HG03558 (cell line): ENCODE results near the gene SGSM1.

Source experiments
- ATAC-seq: cut with Tn5 transposase; IDR thresholded peaks from one replicate; pipeline ENCODE4 v1.9.1; 2021; ENCODE audit warnings: moderate number of reproducible peaks; ENCODE audit not compliant: unreplicated experiment; ENCODE audit errors: extremely low read depth

SGSM1 gene, protein sequence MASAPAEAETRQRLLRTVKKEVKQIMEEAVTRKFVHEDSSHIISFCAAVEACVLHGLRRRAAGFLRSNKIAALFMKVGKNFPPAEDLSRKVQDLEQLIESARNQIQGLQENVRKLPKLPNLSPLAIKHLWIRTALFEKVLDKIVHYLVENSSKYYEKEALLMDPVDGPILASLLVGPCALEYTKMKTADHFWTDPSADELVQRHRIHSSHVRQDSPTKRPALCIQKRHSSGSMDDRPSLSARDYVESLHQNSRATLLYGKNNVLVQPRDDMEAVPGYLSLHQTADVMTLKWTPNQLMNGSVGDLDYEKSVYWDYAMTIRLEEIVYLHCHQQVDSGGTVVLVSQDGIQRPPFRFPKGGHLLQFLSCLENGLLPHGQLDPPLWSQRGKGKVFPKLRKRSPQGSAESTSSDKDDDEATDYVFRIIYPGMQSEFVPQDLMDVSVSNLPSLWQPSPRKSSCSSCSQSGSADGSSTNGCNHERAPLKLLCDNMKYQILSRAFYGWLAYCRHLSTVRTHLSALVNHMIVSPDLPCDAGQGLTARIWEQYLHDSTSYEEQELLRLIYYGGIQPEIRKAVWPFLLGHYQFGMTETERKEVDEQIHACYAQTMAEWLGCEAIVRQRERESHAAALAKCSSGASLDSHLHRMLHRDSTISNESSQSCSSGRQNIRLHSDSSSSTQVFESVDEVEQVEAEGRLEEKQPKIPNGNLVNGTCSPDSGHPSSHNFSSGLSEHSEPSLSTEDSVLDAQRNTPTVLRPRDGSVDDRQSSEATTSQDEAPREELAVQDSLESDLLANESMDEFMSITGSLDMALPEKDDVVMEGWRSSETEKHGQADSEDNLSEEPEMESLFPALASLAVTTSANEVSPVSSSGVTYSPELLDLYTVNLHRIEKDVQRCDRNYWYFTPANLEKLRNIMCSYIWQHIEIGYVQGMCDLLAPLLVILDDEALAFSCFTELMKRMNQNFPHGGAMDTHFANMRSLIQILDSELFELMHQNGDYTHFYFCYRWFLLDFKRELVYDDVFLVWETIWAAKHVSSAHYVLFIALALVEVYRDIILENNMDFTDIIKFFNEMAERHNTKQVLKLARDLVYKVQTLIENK

DNA sequence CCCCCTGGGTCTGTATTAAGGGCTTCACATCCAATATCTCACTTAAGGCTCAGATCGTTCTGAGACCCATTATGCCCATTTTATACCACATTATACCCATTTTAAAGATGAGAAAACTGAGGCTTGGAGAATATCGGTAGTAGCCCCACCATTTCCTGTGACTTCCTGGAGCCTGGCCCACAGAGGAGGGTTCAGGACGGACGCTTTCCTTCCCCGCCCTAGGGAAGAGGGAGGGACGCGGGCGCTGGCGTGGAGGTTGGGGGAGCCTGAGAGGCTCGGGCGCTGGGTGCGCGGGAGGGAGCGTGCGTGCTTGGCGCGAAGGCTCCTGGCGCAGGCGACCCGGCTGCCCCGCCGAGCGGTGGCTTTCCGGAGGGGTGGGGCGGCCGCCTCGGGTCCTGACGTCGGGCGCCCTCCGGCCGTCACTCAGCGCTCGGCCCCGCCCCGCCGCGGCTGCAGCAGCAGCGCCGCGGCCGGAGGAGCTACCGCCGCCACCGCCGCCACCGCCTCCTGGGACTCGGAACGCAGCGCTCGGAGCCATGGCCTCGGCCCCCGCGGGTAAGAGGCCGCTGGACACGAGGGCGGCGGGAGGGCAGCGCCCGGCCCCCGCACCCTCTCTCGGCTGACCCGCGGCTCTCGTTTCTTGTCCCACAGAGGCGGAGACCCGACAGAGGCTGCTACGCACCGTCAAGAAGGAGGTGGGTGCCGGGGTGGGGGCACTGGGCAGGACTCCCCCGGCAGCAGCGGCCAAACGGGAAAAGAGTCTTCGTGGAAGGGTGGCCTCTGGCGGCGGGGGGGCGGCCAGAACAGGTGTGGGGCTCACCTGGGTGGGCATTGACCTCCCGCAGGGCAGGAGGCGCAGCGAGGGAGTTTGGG lies at the start of gene SGSM1:
Gene SGSM1, plus strand, starts transcription at position 422 of the 873 bp plus-strand sequence. Its CDS starts 115 bp downstream, at position 537.
- ATAC-seq, result no peak

DNA sequence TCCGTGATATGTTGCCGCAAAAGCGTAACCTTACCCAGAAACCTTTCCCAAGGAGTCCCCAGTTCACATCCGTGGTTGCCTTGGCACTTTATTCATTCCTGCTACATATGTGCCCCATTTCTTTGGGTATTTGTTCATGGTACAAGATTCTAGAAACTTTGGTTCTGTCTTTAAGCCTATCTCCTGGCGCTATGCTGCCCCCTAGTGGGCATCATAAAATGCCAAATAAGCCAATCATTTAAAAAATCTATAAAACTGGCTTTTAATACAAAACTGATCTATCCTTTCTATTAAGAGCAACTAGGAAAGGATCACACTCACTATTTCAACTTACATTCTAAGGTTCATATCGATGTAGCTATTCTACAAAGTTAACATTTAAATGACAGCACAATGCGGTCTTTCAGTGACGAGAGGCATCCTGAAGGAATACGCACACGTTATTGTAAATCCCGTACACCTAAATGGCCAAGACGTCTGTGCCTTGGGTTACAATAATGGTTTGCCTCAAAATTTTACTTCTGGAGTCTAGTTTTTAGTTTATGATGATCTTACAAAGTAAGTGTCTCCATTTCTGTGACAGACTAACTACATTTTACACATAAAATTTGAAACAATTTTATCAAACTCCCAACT lies 47.7 kb upstream of the SGSM1 start:
- ATAC-seq, result no peak

DNA sequence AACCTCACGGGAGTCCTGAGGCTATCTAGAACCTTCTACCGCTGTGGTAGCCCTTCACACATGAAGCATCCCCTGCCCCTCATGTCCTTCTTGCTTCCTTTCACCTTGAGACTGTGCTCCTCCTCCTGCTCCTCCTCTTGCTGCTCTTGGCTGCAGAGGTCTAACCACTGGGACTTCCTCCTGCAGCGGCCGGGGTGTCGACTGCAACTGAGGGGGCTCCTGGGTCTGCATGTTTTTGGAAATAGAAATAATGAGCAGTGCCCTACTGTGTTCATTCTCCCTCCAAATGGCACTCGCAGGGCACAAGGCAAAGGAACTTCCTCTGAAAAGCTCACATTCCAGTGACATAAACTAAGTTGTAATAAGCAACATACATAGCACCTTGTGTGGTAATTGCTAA lies 46.2 kb upstream of the SGSM1 start:
- ATAC-seq, result no peak

GRCh38 chr22:24760708-24761306 lies 45.2 kb upstream of the SGSM1 start:
- no peak for ATAC-seq

- no peak for ATAC-seq
Observed at GRCh38 chr22:24761888-24762675, 43.9 kb upstream of the SGSM1 start.

GRCh38 chr22:24763872-24764485 lies 42.0 kb upstream of the SGSM1 start:
- ATAC-seq, result no peak

DNA sequence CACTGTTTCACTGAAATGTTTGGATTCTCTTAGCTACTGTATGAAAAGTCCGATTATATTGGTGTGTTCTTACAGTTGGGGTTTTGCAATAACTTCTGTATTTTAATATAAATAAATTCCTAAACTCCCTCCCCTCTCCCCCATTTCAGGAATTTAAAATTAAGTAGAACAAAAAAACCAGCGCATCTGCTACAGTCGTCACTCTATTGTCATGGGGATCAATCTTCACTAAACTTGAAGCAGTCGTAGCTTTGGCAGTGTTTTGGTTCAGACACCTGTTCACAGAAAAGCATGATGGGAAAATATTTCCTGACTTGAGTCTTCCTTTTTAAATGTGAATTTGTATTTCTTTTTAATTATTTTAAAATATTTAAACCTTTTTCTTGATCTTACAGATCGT lies 40.8 kb upstream of the SGSM1 start:
- no peak for ATAC-seq

GRCh38 chr22:24768537-24769374 lies 37.3 kb upstream of the SGSM1 start:
- no peak for ATAC-seq

DNA sequence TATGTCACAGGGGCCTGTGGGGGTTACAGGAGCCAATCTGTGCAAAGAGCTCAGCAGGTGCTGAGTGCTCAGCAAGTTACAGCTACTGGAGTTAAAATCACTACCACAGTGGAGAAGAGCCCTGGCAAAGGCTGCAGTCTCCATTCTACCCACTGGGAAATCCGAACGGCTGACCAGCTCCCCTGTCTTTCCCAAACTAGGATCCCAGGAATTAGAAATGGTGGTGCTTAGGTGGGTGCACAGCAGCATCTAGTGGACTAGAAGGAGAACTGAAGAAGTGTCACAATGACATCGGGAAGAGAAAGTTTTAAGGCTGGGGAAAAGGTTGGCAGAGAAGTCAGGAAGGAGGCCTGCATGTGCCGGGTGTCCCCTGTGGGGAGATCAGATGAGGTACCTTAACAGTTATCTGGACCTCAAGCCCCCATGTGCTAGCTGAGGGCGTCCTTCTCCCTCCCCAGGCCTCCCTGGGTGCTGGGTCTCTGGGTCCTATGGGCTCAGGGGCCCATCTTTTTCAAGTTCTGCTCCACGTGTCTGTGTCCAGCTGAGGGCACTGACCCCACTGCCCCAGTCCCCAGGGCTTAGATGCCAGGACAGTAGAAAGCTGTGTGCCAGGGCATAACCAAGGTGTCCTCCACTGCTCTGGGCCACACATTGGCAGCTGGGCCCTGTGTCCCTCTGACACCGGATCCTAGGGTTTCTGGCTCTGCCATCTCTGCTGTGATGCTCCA lies 33.4 kb upstream of the SGSM1 start:
- ATAC-seq, result no peak

- no peak for ATAC-seq
Observed at GRCh38 chr22:24775769-24776492, 30.1 kb upstream of the SGSM1 start.

DNA sequence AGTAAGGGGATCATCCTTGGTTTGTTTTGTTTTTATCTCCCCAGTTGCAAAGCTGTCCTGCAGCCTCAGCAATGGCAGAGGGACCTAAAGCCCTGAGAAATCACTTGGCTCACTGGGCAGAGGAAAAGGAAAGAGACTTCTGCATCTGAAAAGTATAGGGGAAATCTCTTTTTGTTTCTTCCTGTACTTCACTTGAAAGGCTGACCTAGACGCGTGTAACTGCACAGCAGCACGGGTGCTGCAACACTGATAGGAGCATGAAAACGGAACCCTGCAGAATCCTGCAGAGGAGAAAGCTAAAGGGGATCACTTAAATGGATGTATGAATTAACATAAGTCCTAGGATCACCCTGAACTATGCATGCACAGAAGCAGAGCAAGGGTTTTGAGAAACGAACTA lies 29.5 kb upstream of the SGSM1 start:
- ATAC-seq, result no peak

DNA sequence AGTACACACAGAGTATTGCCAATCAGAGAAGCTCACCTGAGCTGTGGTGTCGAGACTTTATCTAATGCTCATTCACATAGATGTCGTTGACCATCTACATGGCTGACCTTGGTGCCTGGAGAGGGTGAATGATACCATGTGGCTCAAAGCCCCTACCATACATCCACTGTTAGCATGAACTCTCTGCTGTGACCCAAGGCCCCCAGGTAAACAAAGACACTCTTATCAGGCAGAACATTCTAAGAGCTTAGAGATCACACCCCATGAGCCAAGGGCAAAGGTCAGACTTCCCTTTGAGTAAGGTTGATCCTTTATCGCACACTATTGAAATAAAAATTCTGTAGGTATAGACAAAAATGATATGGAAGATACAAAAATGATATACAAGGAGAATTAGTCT lies 16.5 kb upstream of the SGSM1 start:
- no peak for ATAC-seq

GRCh38 chr22:24791362-24791761 lies 14.6 kb upstream of the SGSM1 start:
- no peak for ATAC-seq

- no peak for ATAC-seq
Observed at GRCh38 chr22:24796056-24796455, 10.0 kb upstream of the SGSM1 start.

DNA sequence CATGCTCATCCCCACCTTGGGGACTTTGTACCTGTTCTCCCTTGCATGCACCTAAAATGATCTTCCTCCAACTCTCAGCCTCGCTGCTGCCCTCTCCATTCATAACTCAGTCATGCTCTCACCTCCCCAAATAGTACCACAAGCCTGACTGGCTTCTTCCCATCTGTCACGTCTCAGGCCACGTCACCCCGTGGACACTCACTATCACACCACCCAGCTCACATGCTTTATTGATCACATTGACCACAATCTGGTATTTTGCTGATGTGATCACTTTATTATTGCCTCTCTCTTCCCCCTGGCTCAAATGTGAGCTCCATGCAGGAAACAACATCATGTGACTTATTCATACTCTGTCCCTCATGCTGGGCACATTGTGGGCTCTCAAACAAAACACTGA lies 9.2 kb upstream of the SGSM1 start:
- no peak for ATAC-seq
